Ecto neural progenitor cell (in vitro differentiated cells): ENCODE results near the gene CFAP65.
A peak's percentile ranks its signal among the peaks of the same experiment; 100 is the strongest.

Experiments used
- DNase-seq: peaks from one replicate; pipeline ENCODE4 v3.0.0-alpha.2; 2018; ENCODE audit warnings: low spot score

CFAP65 gene

GRCh38 chr2:218962859-218963492 is 78.3 kb downstream of the CFAP65 start:
- DNase-seq, result peak; percentile 97

GRCh38 chr2:218961651-218962570 is 79.4 kb downstream of the CFAP65 start:
- peak; percentile 81 for DNase-seq

- no peak for DNase-seq
Measured at GRCh38 chr2:218961229-218961628, 80.1 kb downstream of the CFAP65 start.

GRCh38 chr2:218960309-218961165 is 80.8 kb downstream of the CFAP65 start:
- peak; percentile 55 for DNase-seq

- DNase-seq, result no peak
Measured at GRCh38 chr2:218959761-218960308, 81.5 kb downstream of the CFAP65 start.

- DNase-seq, result peak; percentile 96
Measured at GRCh38 chr2:218959141-218959731, 82.1 kb downstream of the CFAP65 start, which contains the start of gene CDK5R2. TSS of gene CDK5R2 (plus strand) at chr2:218959666. CDS start at chr2:218959821, 155 bp downstream.

- DNase-seq, result no peak
Measured at GRCh38 chr2:218958276-218958675, 83.0 kb downstream of the CFAP65 start.

GRCh38 chr2:218957671-218958070 is 83.6 kb downstream of the CFAP65 start:
- DNase-seq, result no peak

- no peak for DNase-seq
Measured at GRCh38 chr2:218956039-218956438, 85.3 kb downstream of the CFAP65 start.

GRCh38 chr2:218954541-218955300 is 86.6 kb downstream of the CFAP65 start:
- no peak for DNase-seq

- no peak for DNase-seq
Measured at GRCh38 chr2:218953366-218953954, 87.9 kb downstream of the CFAP65 start.
